Choroid plexus epithelial cell (primary cell): Measurements from ENCODE around the gene IGSF8.
"Not testable (repeated sequence)": the region's sequence is repeated elsewhere in the genome, so short reads cannot be mapped to it uniquely, and the experiment has no call there.

Experiments
- DNase-seq: peaks from one replicate; pipeline ENCODE4 v3.0.0-alpha.2; 2010; ENCODE audit warnings: low read depth
- H3K4me3 ChIP-seq: 2 replicates; pipeline ENCODE4 v1.5.1; 2011; ENCODE audit warnings: low read depth, mild to moderate bottlenecking, control low read depth, low read length, moderate library complexity
- CTCF ChIP-seq: conservative IDR thresholded peaks from 2 replicates; pipeline ENCODE4 v1.5.1; 2011; ENCODE audit warnings: low read depth, mild to moderate bottlenecking, control low read depth, inconsistent platforms, low read length, moderate library complexity

Gene IGSF8

GRCh38 chr1:160114085-160114484, 15.7 kb upstream of the IGSF8 start:
- DNase-seq: no peak
- TF ChIP-seq CTCF: no peak
- no peak overlapping the region for H3K4me3 ChIP-seq

GRCh38 chr1:160113407-160113806, 15.0 kb upstream of the IGSF8 start:
- DNase-seq: no peak
- peak; percentile 9 for TF ChIP-seq CTCF
- no peak overlapping the region for H3K4me3 ChIP-seq

DNA sequence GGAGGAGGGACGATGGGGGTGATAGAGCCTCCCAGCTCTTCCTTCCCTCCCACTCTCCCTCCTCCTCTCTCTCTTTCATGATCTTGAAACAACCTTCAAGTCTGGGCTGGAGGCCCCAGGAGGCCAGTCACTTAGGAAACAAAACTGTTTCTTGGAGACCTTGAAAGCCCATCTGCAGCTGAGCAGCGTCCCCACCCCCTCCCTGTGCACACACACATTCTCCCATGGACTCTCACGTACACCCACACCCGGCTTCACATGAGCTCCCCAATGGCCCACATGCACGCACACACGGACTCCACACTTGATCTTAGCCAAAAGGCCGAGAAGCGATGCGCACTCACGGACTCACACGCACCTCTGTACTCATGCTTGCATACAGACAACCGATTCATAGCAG, 13.9 kb upstream of the IGSF8 start:
- no peak for TF ChIP-seq CTCF
- DNase-seq: peak; percentile 56
- no peak overlapping the region for H3K4me3 ChIP-seq

- DNase-seq: not testable (repeated sequence)
These were observed 13.0 kb upstream of the IGSF8 start for GRCh38 chr1:160111462-160111861.

DNA sequence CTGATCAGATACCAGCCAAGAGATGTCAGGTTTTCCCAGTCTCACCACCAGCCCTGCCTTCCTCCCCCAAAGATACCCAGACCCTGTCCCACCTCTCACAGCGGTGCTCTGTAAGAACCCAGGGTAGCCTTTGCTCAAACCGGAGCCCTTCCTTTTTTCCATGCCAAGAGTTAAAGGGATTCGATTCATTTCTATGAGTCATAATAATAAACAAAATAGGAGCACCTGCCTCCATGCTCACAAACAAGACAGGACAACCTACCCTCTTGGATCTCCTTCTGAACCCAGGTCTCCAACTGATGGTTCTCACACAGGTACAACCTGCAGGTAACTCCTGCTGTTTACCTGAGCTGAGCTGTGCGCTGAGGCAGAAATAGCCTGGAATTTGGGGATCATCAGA, 11.3 kb upstream of the IGSF8 start:
- no peak for DNase-seq
- H3K4me3 ChIP-seq: no peak overlapping the region
- no peak for TF ChIP-seq CTCF

More at GRCh38 chr1:160111462-160111861, 13.0 kb upstream of the IGSF8 start:
- not testable (repeated sequence) for H3K4me3 ChIP-seq

GRCh38 chr1:160108888-160109662, 10.7 kb upstream of the IGSF8 start:
- peak; percentile 74 for TF ChIP-seq CTCF
- DNase-seq: peak; percentile 89
- H3K4me3 ChIP-seq: no peak overlapping the region

DNA sequence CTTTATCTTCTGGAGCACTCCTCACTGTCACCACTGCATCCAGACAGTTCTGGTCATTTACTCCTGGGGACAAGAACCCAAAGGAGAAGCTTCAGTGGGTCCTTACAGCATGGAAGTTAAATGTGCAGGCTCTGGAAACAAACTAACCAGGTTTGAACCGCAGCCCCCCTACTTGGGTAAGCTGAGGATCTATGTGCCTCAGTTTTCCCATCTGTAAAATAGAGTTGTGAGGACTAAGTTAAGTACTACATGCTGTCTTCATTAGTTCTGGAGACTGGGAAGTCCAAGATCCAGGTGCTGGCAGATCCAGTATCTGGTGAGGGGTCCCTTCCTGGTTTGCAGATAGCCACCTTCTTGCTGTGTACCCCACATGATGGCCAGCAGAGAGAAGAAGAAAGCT, 9.1 kb upstream of the IGSF8 start:
- no peak overlapping the region for H3K4me3 ChIP-seq
- DNase-seq: no peak
- TF ChIP-seq CTCF: no peak
